ENCODE results near the gene ADGRA1.

Gene ADGRA1

GRCh38 chr10:133115453-133115842 lies 27.7 kb downstream of the ADGRA1 start:
- ATAC-seq: no peak
- TF ChIP-seq ARNTL (CRISPR knock-in tag; IDR thresholded peaks at IDR 0.05; ENCODE audit: borderline replicate concordance, low read depth): no peak
- TF ChIP-seq PPARA (CRISPR knock-in tag; IDR thresholded peaks at IDR 0.05; ENCODE audit: borderline replicate concordance): no peak
- no peak for TF ChIP-seq CREB5 (CRISPR knock-in tag; IDR thresholded peaks at IDR 0.05; ENCODE audit: low read depth)
- no peak for TF ChIP-seq TCF4 (CRISPR knock-in tag; IDR thresholded peaks at IDR 0.05; ENCODE audit: borderline replicate concordance)
- no peak for TF ChIP-seq GLIS3 (CRISPR knock-in tag; IDR thresholded peaks at IDR 0.05)

- TF ChIP-seq TSHZ2 (CRISPR knock-in tag; IDR thresholded peaks at IDR 0.05) (no peak), TCF4 (CRISPR knock-in tag; IDR thresholded peaks at IDR 0.05; ENCODE audit: borderline replicate concordance) (no peak), CSDC2 (CRISPR knock-in tag; IDR thresholded peaks at IDR 0.05) (no peak), ZFP30 (CRISPR knock-in tag; IDR thresholded peaks at IDR 0.05) (no peak), PPARA (CRISPR knock-in tag; IDR thresholded peaks at IDR 0.05; ENCODE audit: borderline replicate concordance) (no peak), ZC3H10 (CRISPR knock-in tag; IDR thresholded peaks at IDR 0.05) (no peak)
- no peak for ATAC-seq
These were observed 28.3 kb downstream of the ADGRA1 start for GRCh38 chr10:133115976-133116375.

- TF ChIP-seq BACH2 (CRISPR knock-in tag; IDR thresholded peaks at IDR 0.05; ENCODE audit: borderline replicate concordance) (no peak), ARNTL (CRISPR knock-in tag; IDR thresholded peaks at IDR 0.05; ENCODE audit: borderline replicate concordance, low read depth) (no peak), RARB (CRISPR knock-in tag; IDR thresholded peaks at IDR 0.05) (no peak), TSHZ2 (CRISPR knock-in tag; IDR thresholded peaks at IDR 0.05) (no peak), ZNF70 (CRISPR knock-in tag; IDR thresholded peaks at IDR 0.05) (no peak), ESRRG (CRISPR knock-in tag; IDR thresholded peaks at IDR 0.05) (no peak), ZFP30 (CRISPR knock-in tag; IDR thresholded peaks at IDR 0.05) (no peak), ZNF8 (CRISPR knock-in tag; IDR thresholded peaks at IDR 0.05) (no peak), CSRNP3 (CRISPR knock-in tag; IDR thresholded peaks at IDR 0.05) (no peak), OSR1 (CRISPR knock-in tag; IDR thresholded peaks at IDR 0.05) (no peak), POU6F1 (CRISPR knock-in tag; IDR thresholded peaks at IDR 0.05; ENCODE audit: borderline replicate concordance, low read depth) (no peak), TOX (CRISPR knock-in tag; IDR thresholded peaks at IDR 0.05; ENCODE audit: borderline replicate concordance) (no peak), CREB5 (CRISPR knock-in tag; IDR thresholded peaks at IDR 0.05; ENCODE audit: low read depth) (no peak), ZNF565 (CRISPR knock-in tag; conservative IDR thresholded peaks at IDR 0.05; ENCODE audit: low read depth) (no peak), TCF4 (CRISPR knock-in tag; IDR thresholded peaks at IDR 0.05; ENCODE audit: borderline replicate concordance) (no peak), ZC3H10 (CRISPR knock-in tag; IDR thresholded peaks at IDR 0.05) (no peak), ZFP3 (CRISPR knock-in tag; IDR thresholded peaks at IDR 0.05) (no peak), GLIS3 (CRISPR knock-in tag; IDR thresholded peaks at IDR 0.05) (no peak)
- ATAC-seq: no peak
These were observed 28.7 kb downstream of the ADGRA1 start for GRCh38 chr10:133116455-133116854.
